ENCODE results near the gene CAMKMT.

Gene CAMKMT

GRCh38 chr2:44807201-44808025 lies 445.7 kb downstream of the CAMKMT start:
- DNase-seq = no peak

- no peak for DNase-seq
Measured at GRCh38 chr2:44810892-44811530, 449.3 kb downstream of the CAMKMT start.

- no peak for DNase-seq
Measured at GRCh38 chr2:44813165-44813564, 451.4 kb downstream of the CAMKMT start.

GRCh38 chr2:44813658-44814057 lies 451.9 kb downstream of the CAMKMT start:
- DNase-seq = no peak

DNA sequence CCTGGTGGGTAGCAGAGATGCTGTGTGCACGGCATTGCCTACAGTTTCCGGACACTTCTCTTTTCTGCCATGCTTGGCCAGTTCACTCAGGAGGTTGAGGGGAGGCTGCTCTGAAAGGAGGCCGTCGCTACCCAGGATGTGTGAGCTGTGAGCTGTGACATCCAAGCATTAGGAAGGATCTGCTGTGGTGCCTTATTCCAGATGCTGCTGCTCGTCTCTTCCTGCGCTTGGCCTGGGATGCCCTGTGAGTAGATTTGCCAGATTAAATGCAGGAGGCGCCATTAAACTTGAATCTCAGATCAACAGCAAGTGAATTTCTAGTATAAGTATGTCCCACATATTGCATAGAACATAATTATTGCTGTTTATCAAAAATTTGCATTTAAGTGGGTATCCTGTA lies 455.5 kb downstream of the CAMKMT start:
- no peak for DNase-seq

GRCh38 chr2:44817673-44818335 lies 456.1 kb downstream of the CAMKMT start:
- no peak for DNase-seq

DNA sequence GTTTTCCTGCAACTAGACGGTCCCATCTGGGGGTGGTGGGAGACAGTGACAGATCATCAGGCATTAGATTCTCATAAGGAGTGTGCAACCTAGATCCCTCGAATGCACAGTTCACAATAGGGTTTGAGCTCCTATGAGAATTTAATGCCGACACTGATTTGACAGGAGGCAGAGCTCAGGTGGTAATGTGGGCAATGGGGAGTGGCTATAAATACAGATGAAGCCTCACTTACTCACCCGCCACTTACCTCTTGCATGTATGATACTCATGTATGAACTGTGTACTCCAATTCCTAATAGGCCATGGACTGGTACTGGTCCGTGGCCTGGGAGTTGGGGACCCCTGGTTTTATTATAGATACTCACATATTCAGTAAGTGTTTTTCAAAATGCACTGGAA lies 457.3 kb downstream of the CAMKMT start:
- DNase-seq = no peak

- DNase-seq = no peak
Measured at GRCh38 chr2:44821500-44821899, 459.8 kb downstream of the CAMKMT start.

- DNase-seq = no peak
Measured at GRCh38 chr2:44822174-44822573, 460.4 kb downstream of the CAMKMT start.
